GM21717 (cell line): ENCODE data around the gene PPARD.
A peak's percentile ranks its signal among the peaks of the same experiment; 100 is the strongest.

Source experiments
- ATAC-seq: cut with Tn5 transposase; IDR thresholded peaks from one replicate; pipeline ENCODE4 v1.9.1; 2021; ENCODE audit warnings: mild to moderate bottlenecking, moderate library complexity; ENCODE audit not compliant: unreplicated experiment

PPARD gene

GRCh38 chr6:35354361-35355135, 12.2 kb downstream of the PPARD start:
- no peak for ATAC-seq

GRCh38 chr6:35356391-35356790, 14.0 kb downstream of the PPARD start:
- no peak for ATAC-seq

GRCh38 chr6:35357677-35358076, 15.3 kb downstream of the PPARD start:
- ATAC-seq = no peak

- ATAC-seq = no peak
Measured at GRCh38 chr6:35358086-35358485, 15.7 kb downstream of the PPARD start.

- ATAC-seq = no peak
Measured at GRCh38 chr6:35359346-35359743, 17.0 kb downstream of the PPARD start.

GRCh38 chr6:35359744-35360348, 17.5 kb downstream of the PPARD start:
- ATAC-seq = no peak

GRCh38 chr6:35360349-35361138, 18.2 kb downstream of the PPARD start:
- ATAC-seq = no peak

GRCh38 chr6:35362200-35362599, 19.8 kb downstream of the PPARD start:
- ATAC-seq = no peak

- no peak for ATAC-seq
Measured at GRCh38 chr6:35363293-35363750, 21.0 kb downstream of the PPARD start.

- no peak for ATAC-seq
Measured at GRCh38 chr6:35365594-35366203, 23.3 kb downstream of the PPARD start.

- no peak for ATAC-seq
Measured at GRCh38 chr6:35366204-35366596, 23.8 kb downstream of the PPARD start.

GRCh38 chr6:35367646-35368037, 25.3 kb downstream of the PPARD start:
- ATAC-seq = no peak

GRCh38 chr6:35368038-35368887, 25.9 kb downstream of the PPARD start:
- no peak for ATAC-seq

- ATAC-seq = peak; percentile 50
Measured at GRCh38 chr6:35370124-35370741, 27.9 kb downstream of the PPARD start.

GRCh38 chr6:35370785-35371493, 28.6 kb downstream of the PPARD start:
- no peak for ATAC-seq

GRCh38 chr6:35371494-35372262, 29.3 kb downstream of the PPARD start:
- ATAC-seq = no peak

GRCh38 chr6:35372633-35373032, 30.3 kb downstream of the PPARD start:
- ATAC-seq = no peak

GRCh38 chr6:35376281-35376680, 33.9 kb downstream of the PPARD start:
- ATAC-seq = no peak

- no peak for ATAC-seq
Measured at GRCh38 chr6:35377002-35377401, 34.6 kb downstream of the PPARD start.
